GM18517 (cell line): Measurements from ENCODE around the gene TMEM234.

Experiments used
- ATAC-seq: cut with Tn5 transposase; IDR thresholded peaks from one replicate; pipeline ENCODE4 v1.9.1; 2021; ENCODE audit warnings: mild to moderate bottlenecking, moderate library complexity; ENCODE audit not compliant: unreplicated experiment

The TMEM234 gene

DNA sequence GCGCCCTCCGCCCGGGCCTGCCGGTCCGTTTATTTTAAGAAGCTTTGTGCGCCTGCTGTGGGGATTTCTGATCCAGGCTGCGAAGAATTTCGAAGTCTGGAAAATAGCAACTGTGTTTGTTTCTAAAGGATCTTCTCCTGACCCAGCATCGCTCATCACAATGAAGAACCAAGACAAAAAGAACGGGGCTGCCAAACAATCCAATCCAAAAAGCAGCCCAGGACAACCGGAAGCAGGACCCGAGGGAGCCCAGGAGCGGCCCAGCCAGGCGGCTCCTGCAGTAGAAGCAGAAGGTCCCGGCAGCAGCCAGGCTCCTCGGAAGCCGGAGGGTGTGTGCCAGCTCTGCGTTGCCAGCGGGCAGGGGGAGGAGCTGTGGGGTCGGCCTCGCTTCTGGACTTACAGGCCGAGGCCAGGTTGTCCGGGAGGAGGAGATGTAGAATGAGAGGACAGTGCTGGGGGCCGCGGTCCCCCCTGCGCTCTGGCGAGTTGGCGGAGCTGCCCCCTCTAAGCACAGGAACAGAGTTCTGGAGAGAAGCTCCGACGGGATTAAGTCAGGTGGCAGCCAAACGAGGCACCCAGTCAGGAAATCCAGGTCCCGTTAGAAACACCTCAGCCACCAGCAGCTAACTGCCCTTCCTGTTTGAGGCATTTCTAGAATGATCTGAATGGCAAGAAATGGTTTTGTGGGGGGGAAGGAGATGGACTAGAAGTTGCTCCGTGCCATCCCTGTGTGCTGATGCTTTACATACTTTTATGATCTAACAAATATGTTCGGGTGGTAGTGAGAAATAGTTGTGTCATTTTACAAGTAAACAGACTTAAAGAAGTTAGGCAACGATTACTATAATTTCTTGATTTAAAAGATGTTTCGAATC, 41.7 kb downstream of the TMEM234 start:
- peak; percentile 24 for ATAC-seq

DNA sequence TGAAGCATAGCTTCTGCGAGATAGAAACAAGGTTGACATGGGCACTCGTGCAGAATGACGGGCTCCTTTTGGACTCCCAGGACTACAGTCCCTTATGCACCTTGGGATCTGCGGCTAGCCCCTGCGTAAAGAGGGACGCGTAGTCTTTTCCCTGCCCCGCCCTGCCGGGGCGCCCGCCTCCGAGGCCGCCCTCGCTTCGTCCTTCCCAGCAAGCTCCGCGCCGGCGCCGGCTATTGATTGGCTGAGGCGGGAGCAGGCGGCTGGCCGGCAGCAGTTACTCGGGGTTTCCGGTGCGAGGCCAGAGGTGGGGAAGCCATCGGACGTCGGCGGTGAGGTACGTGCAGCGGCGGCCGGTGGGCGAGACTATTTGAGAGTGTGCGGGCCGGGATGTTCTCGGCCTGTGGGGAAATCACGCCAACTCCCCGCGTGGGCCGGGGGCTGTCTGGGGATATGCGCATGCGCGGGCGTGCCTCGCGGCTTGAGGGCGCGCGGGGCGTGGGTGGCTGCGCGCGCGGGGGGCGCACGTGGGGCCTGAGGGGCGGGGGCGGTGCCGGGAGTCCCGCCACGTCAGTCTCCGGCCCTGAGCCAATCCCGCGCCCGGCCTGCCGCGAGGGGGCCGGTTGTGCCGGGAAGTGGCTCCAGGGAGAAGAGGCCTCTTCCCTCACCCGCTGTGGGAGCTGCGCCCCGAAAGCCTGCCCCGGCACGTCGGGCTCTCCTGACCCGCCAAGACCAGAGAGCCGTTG, 42.5 kb downstream of the TMEM234 start, which contains the start of gene TXLNA:
Gene TXLNA, plus strand, starts transcription at position 233 of the 743 bp plus-strand sequence. CDS start 671 bp downstream, outside the sequence.
- peak; percentile 68 for ATAC-seq

DNA sequence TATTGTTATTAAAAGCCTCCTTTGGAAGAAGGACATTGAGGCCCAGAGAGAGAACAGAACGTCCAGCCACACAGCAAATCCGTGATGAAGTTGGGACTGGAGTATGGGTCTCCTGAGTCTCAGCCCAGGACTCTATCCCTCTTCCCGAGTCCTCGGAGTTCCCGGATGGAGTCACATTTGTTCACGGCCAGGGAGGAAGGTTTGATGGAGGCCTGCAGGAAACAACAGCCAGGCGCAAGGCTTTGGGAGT, 43.0 kb downstream of the TMEM234 start:
- ATAC-seq, result no peak

DNA sequence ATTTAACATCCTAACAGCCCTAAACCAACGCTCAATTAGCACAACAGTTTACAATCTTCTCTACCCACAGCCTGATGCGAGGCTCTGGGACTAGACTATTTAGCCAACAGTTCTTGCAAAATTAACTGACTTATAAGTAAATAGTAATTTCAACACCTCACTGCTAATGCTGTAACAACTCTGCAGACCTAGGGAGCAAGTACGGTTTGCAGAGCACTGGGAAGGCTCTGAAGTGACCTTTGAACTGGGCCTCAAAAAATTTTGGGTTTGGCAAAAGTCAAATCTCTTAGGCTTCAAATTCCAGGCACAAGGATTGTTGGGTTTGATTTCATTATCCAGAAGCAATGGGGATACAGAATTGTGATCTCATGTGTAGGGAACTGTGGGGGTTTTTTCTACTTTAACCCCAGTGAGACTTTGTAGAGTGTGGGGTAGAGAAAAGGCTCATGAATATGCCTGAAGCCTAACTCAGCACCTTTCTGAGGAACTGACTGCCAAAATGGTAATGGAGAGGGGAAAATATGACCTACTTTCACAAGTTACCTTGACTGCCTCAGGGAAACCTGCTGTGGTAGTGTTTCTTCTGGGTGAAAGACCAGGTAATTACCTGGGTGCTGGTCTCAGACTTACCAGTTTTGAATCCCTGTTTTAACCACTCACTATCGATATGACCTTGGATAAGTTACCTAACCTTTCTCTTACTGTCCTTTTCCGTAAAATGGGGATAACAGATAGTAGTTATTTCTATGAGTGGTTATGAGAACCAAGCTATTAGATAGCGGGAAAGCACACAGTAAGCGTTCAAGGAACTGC, 43.6 kb downstream of the TMEM234 start:
- no peak for ATAC-seq

DNA sequence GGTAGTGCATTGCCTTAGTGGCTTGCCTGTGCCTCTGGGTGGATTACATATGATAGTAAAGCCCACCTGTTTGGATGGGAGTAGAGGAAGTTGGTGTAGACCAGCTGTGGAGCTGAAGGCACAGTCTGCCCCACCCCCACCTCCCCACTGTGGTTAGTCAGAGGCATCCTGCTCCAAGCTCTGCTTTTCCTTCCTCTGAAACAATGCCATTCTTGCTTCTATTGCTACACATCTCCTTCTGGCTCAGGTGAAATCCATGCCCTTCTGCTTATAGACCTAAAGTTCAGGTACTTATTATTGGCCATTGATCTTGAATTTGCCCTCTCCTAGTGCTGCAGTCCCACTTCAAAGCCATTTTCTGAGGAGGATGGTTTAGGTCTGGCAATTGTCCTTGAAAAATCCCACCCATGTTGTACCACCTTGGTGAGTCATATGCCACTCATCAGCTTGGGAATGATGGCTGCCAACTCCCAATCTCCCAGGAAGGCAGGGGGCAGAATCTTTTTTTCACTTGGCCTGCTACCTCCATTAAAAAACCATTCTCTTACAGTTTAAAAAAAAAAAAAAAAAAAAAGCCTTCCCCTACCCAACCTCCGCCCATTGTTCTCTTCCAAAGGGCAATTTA, 49.4 kb downstream of the TMEM234 start:
- no peak for ATAC-seq

DNA sequence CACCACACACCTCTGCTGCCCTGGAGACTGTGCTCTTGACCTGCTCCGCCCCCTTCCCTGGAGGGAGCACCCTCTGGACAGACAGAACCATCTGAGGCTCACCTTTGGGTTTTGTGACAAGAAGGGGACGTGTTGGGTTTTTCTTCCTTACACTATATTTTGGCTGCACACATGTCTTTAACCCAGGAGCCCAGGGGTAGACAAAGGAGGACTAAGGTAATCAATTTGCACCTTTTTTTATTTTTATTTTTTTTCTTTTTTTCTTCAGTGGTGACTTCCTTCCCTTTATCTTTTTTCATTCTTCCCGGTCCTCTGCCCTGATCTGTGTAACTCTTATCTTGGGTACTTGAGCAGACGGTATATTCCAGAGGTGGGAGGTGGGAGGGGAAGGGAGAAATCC, 51.2 kb downstream of the TMEM234 start:
- no peak for ATAC-seq
